Type B pancreatic cell (in vitro differentiated cells): ENCODE results near the gene MRPL55. TPM values are rescaled to one million over a fixed set of nuclear protein-coding genes. Genes with fewer than 3 reads are reported as not detected.

ENCODE experiments used
- DNase-seq: peaks from one replicate; pipeline ENCODE4 v3.0.0; 2021; ENCODE audit warnings: mixed read lengths; ENCODE audit not compliant: unreplicated experiment; ENCODE audit errors: extremely low spot score
- H3K27ac Mint-ChIP-seq: 2 replicates; pipeline ENCODE4 v1.8.0; 2021; ENCODE audit warnings: mild to moderate bottlenecking, mixed read lengths
- H3K27me3 Mint-ChIP-seq: 2 replicates; pipeline ENCODE4 v1.8.0; 2021; ENCODE audit warnings: mixed read lengths
- H3K36me3 Mint-ChIP-seq: 2 replicates; pipeline ENCODE4 v1.8.0; 2021; ENCODE audit warnings: mixed read lengths
- H3K4me1 Mint-ChIP-seq: one replicate; pipeline ENCODE4 v1.8.0; 2021; ENCODE audit warnings: mixed read lengths; ENCODE audit not compliant: unreplicated experiment
- H3K4me3 Mint-ChIP-seq: 2 replicates; pipeline ENCODE4 v1.8.0; 2021; ENCODE audit warnings: mild to moderate bottlenecking, mixed read lengths
- H3K9me3 Mint-ChIP-seq: 2 replicates; pipeline ENCODE4 v1.8.0; 2021; ENCODE audit warnings: mixed read lengths
- total RNA-seq: library from RNA; stranded (reverse); gene quantifications from 2 replicates; pipeline ENCODE4 v1.2.1, GENCODE V29; 2021; ENCODE audit warnings: low replicate concordance
- TF ChIP-seq, protein P1 (sequence below): fragments of 200-600 bp; sonication (generic); conservative IDR thresholded peaks from 2 replicates; pipeline ENCODE4 v1.5.0; 2021; ENCODE audit warnings: antibody characterized with exemption, mild to moderate bottlenecking

The MRPL55 gene
- total RNA-seq, 1 donor from 2014 or later = 47.4 TPM

DNA sequence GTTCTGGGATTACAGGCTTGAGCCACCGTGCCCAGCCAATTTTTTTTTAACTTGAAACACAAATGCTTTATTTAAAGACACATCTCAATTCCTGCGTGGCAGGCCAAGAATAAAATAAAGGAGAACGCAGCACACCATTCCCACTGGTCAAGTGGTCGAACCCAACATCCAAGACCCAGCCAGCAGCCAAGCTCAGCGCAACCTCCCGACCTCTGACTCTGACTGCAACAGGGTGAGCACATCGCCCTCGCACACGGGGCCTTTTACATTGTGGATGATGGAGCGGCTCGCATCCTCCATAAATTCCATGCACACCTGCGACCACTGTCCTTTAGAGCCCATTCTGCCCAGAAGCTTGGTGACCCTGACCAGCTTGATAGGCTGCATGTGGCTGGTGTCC lies 25.5 kb upstream of the MRPL55 start:
- H3K4me3 Mint-ChIP-seq = no peak overlapping the region
- H3K27ac Mint-ChIP-seq = no peak overlapping the region
- DNase-seq = no peak
- H3K27me3 Mint-ChIP-seq = peaks cover 33% of the 10 kb centered on the region
- H3K36me3 Mint-ChIP-seq = no peaks in the 10 kb centered on the region
- H3K4me1 Mint-ChIP-seq = peaks cover 7% of the 10 kb centered on the region
- TF ChIP-seq, protein P1, sequence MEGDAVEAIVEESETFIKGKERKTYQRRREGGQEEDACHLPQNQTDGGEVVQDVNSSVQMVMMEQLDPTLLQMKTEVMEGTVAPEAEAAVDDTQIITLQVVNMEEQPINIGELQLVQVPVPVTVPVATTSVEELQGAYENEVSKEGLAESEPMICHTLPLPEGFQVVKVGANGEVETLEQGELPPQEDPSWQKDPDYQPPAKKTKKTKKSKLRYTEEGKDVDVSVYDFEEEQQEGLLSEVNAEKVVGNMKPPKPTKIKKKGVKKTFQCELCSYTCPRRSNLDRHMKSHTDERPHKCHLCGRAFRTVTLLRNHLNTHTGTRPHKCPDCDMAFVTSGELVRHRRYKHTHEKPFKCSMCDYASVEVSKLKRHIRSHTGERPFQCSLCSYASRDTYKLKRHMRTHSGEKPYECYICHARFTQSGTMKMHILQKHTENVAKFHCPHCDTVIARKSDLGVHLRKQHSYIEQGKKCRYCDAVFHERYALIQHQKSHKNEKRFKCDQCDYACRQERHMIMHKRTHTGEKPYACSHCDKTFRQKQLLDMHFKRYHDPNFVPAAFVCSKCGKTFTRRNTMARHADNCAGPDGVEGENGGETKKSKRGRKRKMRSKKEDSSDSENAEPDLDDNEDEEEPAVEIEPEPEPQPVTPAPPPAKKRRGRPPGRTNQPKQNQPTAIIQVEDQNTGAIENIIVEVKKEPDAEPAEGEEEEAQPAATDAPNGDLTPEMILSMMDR = no peak
- no peaks in the 10 kb centered on the region for H3K9me3 Mint-ChIP-seq

DNA sequence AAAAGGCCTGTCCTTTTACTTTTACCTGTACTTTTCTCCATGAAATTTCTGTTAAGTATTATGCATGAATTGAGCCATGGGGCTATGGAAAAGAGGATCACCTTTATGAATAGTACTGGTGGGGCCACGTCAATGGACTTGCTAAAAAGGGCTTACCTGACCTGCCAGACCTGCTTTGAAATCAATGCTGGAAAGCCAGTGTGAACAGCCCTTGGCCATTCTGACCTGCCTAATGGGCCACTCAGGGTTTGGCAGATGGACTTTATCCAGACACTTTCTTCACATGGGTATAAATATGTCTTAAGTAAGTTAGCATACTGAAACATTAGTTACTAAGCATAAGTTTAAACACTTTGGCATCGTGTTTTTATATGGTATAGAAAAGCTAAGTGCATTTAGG lies 22.7 kb upstream of the MRPL55 start:
- TF ChIP-seq, protein P1 = no peak

GRCh38 chr1:228125185-228125584 lies 16.1 kb upstream of the MRPL55 start:
- TF ChIP-seq, protein P1 = no peak
- H3K9me3 Mint-ChIP-seq = no peaks in the 10 kb centered on the region
- H3K4me1 Mint-ChIP-seq = no peaks in the 10 kb centered on the region
- H3K36me3 Mint-ChIP-seq = no peaks in the 10 kb centered on the region
- H3K27ac Mint-ChIP-seq = no peak overlapping the region
- H3K27me3 Mint-ChIP-seq = peaks cover 10% of the 10 kb centered on the region
- DNase-seq = no peak
- no peak overlapping the region for H3K4me3 Mint-ChIP-seq

More for the DNA sequence above, 22.7 kb upstream of the MRPL55 start:
- DNase-seq = no peak
- peaks cover 23% of the 10 kb centered on the region for H3K27me3 Mint-ChIP-seq
- no peaks in the 10 kb centered on the region for H3K9me3 Mint-ChIP-seq
- peaks cover 7% of the 10 kb centered on the region for H3K4me1 Mint-ChIP-seq
- peak overlapping the region; percentile 95 for H3K27ac Mint-ChIP-seq
- no peaks in the 10 kb centered on the region for H3K36me3 Mint-ChIP-seq
- peak overlapping the region; percentile 94 for H3K4me3 Mint-ChIP-seq

- Mint-ChIP-seq H3K4me1 (no peaks in the 10 kb centered on the region), H3K4me3 (no peak overlapping the region), H3K9me3 (no peaks in the 10 kb centered on the region), H3K36me3 (no peaks in the 10 kb centered on the region), H3K27ac (no peak overlapping the region), H3K27me3 (peaks cover 10% of the 10 kb centered on the region)
- no peak for DNase-seq
- TF ChIP-seq, protein P1 = no peak
Measured at GRCh38 chr1:228123505-228123904, 14.4 kb upstream of the MRPL55 start.

DNA sequence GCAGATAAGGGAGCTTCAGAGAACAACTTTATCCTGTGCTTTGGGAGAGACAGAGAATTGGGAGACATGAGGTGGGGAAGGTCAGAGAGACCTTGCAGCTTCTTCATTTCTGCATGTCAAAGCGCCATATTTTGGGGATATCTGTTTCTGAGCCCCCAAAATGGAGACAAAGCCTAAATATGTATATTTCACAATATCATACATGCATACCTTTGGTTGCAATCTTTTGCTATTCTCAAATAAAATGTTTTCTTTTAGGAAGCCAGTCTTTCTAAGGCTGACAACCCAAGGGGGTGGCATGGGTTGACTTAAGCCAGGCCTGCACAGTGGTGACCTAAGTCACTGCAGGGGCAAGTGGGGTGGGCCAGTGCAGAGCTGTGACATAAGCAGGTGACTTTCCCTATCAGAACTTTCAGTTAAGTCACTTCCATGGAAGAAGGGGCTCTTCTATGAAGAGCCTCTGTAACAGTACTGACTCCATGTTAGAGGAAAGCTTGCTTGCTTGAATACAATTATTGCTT lies 13.9 kb upstream of the MRPL55 start:
- Mint-ChIP-seq H3K27me3 (peaks cover 10% of the 10 kb centered on the region), H3K4me1 (no peaks in the 10 kb centered on the region)
- TF ChIP-seq, protein P1 = no peak

More for the DNA sequence above, 13.9 kb upstream of the MRPL55 start:
- Mint-ChIP-seq H3K27ac (no peak overlapping the region), H3K4me3 (no peak overlapping the region), H3K9me3 (no peaks in the 10 kb centered on the region), H3K36me3 (no peaks in the 10 kb centered on the region)
- no peak for DNase-seq
